HG03064 (cell line): ENCODE measurements around the gene SLC1A5.
"Not testable (repeated sequence)": the region's sequence is repeated elsewhere in the genome, so short reads cannot be mapped to it uniquely, and the experiment has no call there.

Experiments used
- ATAC-seq: cut with Tn5 transposase; IDR thresholded peaks from one replicate; pipeline ENCODE4 v1.9.1; 2021; ENCODE audit warnings: low read depth; ENCODE audit not compliant: unreplicated experiment

SLC1A5 gene

GRCh38 chr19:46788262-46788967 lies at the start of gene SLC1A5:
TSS of gene SLC1A5 (minus strand) at chr19:46788594. CDS start at chr19:46787965, 629 bp downstream.
- ATAC-seq: no peak

- ATAC-seq: no peak
Measured at GRCh38 chr19:46838160-46838559, 49.8 kb upstream of the SLC1A5 start.

DNA sequence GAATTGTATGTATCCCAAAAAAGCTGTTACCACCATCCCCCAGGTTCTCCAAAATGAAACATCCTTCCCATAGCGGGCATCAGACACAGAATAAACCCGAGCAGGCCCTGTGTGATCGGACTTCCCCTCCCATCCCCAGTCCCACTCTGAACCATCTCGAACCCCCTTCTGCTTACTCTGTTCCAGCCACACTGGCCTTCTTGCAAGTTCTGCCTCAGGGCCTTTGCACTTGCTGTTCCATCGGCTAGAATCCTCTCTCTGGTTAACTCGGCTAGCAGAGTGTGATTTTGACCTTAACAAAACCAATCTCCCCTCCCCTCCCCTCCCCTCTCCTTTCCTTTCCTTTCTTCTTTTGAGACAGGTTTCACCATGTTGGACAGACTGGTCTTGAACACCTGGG lies 46.6 kb upstream of the SLC1A5 start:
- no peak for ATAC-seq

- no peak for ATAC-seq
Measured at GRCh38 chr19:46834121-46834520, 45.7 kb upstream of the SLC1A5 start.

- no peak for ATAC-seq
Measured at GRCh38 chr19:46830864-46831263, 42.5 kb upstream of the SLC1A5 start.

DNA sequence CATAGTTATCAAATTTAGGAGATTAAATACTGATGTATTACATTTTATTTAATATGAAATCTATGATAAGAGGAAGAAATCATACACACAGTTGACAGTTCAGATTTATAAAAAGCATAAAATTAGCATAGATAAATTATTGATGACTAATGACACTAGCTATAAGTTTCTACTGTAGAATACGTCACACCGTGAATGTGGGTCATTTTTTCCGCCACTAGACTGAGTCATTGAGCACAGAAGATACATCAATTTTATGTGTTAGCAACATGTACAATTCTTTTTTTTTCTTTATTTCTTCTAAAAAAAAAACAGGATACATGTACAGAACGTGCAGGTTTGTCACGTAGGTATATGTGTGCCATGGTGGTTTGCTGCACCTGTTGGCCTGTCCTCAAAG lies 40.1 kb upstream of the SLC1A5 start:
- no peak for ATAC-seq

GRCh38 chr19:46825731-46826055 lies 37.3 kb upstream of the SLC1A5 start:
- no peak for ATAC-seq

GRCh38 chr19:46824890-46825730 lies 36.7 kb upstream of the SLC1A5 start:
- ATAC-seq: no peak

- ATAC-seq: no peak
Measured at GRCh38 chr19:46823049-46823448, 34.7 kb upstream of the SLC1A5 start.

GRCh38 chr19:46822410-46822787 lies 34.0 kb upstream of the SLC1A5 start:
- not testable (repeated sequence) for ATAC-seq

DNA sequence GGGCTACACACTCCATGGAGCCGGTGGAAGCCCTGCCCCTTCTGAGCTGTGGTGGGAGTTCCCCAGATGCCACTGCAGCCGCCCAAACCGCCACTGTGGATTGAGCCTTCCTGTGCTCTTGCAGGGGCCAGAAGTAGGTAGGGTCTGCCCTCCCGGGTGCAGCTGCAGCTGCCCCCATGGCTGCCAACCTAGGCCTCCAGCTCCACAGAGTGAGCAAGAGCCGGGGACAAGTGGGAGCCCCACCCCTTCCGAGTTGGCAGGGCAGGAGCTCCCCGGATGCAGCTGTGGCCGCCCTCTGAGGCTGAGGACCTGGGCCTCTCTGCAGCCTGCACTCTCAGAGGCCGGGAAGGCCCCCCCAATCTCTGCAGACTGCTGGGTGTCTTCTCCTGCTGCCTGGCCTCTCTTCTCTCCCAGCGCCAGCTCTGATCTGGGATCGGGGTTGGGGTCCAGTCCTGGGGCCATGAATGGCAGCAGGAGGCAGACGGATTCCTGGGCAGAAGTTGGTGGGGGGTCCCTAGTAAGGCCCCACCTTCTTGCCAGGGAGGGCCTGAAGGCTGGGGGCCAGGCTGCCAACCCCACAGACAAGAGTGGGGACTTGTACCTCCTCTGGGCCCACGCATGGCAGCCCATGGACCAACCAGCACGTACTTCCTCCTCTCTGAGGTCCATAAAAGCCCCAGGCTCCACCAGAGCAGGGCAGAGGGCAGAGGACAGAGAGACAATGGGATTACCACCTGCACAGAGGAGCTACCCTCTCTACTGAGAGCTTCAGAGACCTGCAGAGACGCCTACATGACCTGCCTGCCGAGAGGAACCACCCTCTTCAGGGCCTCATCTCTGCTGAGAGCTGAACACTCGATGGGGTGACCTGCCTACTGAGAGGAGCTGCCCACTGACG lies 33.4 kb upstream of the SLC1A5 start:
- no peak for ATAC-seq

GRCh38 chr19:46818812-46819211 lies 30.4 kb upstream of the SLC1A5 start:
- no peak for ATAC-seq

GRCh38 chr19:46815833-46816627 lies 27.6 kb upstream of the SLC1A5 start:
- no peak for ATAC-seq

GRCh38 chr19:46813839-46814358 lies 25.5 kb upstream of the SLC1A5 start:
- no peak for ATAC-seq

- no peak for ATAC-seq
Measured at GRCh38 chr19:46812977-46813838, 24.8 kb upstream of the SLC1A5 start.

DNA sequence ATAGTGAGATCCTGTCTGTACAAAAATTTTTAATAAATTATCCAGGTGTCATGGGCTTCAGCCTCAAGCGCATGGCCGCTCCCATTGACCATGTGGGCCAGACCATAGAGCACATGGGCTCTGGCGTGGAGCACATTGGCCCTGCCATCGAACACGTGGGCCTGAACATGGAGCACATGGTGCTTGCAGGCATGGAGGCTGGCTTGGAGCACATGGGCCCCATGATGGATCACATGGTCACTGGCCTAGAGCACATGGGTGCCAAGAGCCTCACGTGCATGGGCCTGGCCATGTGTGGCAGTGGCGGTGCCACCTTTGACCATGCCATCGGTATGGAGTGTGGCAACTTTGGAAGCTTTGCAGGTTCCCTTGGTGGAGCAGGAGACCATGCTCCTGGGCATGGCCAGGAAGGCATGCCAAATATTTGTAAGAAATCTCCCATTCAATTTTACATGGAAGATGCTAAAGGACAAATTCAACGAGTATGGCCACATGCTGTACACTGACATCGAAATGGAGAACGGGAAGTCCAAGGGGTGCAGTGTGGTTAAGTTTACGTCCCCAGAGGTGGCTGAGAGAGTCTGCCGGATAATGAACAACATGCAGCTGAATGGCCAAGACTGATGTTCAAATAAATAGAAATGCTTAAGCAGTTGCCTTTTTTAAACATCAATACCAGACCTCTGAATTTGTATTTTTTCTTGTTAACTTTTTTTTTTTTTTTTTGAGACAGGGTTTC lies 21.3 kb upstream of the SLC1A5 start:
- ATAC-seq: no peak

GRCh38 chr19:46806656-46807055 lies 18.3 kb upstream of the SLC1A5 start:
- no peak for ATAC-seq

DNA sequence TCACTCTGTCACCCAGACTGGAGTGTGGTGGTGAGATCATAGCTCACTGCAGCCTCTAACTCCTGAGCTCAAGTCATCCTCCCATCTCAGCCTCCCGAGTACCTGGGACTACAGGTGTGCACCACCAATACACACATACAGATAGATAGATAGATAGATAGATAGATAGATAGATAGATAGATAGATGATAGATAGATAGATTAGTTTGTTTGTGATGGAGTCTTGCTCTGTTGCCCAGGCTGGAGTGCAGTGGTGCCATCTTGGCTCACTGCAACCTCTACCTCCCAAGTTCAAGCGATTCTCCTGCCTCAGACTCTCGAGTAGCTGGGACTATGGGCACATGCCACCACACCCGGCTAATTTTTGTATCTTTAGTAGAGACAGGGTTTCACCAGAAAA lies 16.0 kb upstream of the SLC1A5 start:
- not testable (repeated sequence) for ATAC-seq
